GM10248 (cell line): ENCODE measurements around the gene IL1RAP.

Experiments
- CTCF ChIA-PET: fragments of 300-600 bp; sonication (Branson Sonifier 250); formaldehyde crosslinking; extraction: SDS; loops from one replicate; lab custom pipeline; 2021; ENCODE audit warnings: antibody characterized with exemption; lab: Yijun Ruan, JAX
- POLR2A ChIA-PET: fragments of 350-650 bp; sonication (Branson Sonifier 250); formaldehyde crosslinking; extraction: SDS; loops from one replicate; lab custom pipeline; 2020; ENCODE audit warnings: antibody characterized with exemption; lab: Yijun Ruan, JAX
- DNase-seq: peaks from one replicate; pipeline ENCODE4 v3.0.0; 2012; ENCODE audit errors: extremely low spot score
- CTCF ChIP-seq: IDR thresholded peaks from 2 replicates; pipeline ENCODE4 v1.5.1; 2012; ENCODE audit warnings: mild to moderate bottlenecking, low read depth; ENCODE audit errors: extremely low read depth, missing control alignments, control extremely low read depth

IL1RAP gene

GRCh38 chr3:190641564-190641963, 127.7 kb downstream of the IL1RAP start:
- DNase-seq, result no peak
- TF ChIP-seq CTCF, result no peak
- ChIA-PET POLR2A (no interaction called here), CTCF (interaction anchor here (0.8 kb wide), 1 partner anchor 32 kb away, joined by 3 read pairs; no protein-coding TSS in a partner anchor)

GRCh38 chr3:190642016-190642415, 128.1 kb downstream of the IL1RAP start:
- POLR2A ChIA-PET, result no interaction called here
- TF ChIP-seq CTCF, result no peak
- no peak for DNase-seq
- CTCF ChIA-PET, result interaction anchor here (0.8 to 1.1 kb wide), 2 partner anchors 31 to 586 kb away, joined by 3 read pairs; no protein-coding TSS in a partner anchor

- no peak for TF ChIP-seq CTCF
- CTCF ChIA-PET, result no interaction called here
- no peak for DNase-seq
- POLR2A ChIA-PET, result no interaction called here
Observed at GRCh38 chr3:190644035-190644434, 130.2 kb downstream of the IL1RAP start.

- ChIA-PET POLR2A (no interaction called here), CTCF (interaction anchor here (1.0 kb wide), 1 partner anchor 9 kb away, joined by 4 read pairs; no protein-coding TSS in a partner anchor)
- no peak for DNase-seq
Observed at GRCh38 chr3:190644766-190645165, 130.9 kb downstream of the IL1RAP start.

GRCh38 chr3:190645932-190646460, 132.1 kb downstream of the IL1RAP start:
- CTCF ChIA-PET, result no interaction called here
- DNase-seq, result no peak
- POLR2A ChIA-PET, result no interaction called here
- no peak for TF ChIP-seq CTCF

More at GRCh38 chr3:190644766-190645165, 130.9 kb downstream of the IL1RAP start:
- no peak for TF ChIP-seq CTCF

GRCh38 chr3:190646996-190647395, 133.1 kb downstream of the IL1RAP start:
- ChIA-PET POLR2A (no interaction called here), CTCF (no interaction called here)
- TF ChIP-seq CTCF, result no peak
- no peak for DNase-seq
